Measurements from ENCODE around the gene CDX2. TPM values are rescaled to one million over a fixed set of nuclear protein-coding genes. Genes with fewer than 3 reads are reported as not detected.
A peak's percentile ranks its signal among the peaks of the same experiment; 100 is the strongest.

CDX2 gene
- polyA plus RNA-seq, 1 donor from 2014 or later: not detected

DNA sequence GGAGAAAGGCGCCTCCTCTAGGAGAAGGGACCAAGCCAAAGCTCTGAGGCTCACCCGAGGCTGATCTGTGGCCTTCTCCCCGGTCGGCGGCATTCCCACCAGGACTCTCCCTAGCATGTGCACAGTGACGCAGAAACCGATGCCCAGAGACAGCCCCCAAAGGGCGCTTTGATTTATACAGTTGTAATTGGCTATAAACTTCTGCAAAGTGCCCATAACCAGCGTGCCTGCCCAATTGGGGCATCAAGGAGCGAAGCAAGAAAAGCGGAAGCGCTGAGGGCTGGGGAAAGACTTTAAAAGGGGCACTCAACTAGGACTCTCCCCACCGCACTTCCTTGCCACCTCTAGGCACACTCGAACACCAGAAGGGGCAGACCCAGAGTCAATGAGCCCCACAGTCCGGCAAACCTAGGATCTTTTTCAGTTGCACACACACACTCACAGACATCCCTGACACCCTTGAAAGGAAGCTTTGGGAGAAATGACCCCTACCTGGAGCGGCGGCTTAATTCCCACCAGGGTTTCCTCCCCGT lies 1.8 kb downstream of the CDX2 start:
- Histone ChIP-seq H3K9me3 (ENCODE audit: low read length) (no peaks in the 10 kb centered on the region), H3K9me2 (ENCODE audit: insufficient read depth, low read length) (no peaks in the 10 kb centered on the region), H3K27me3 (ENCODE audit: insufficient read depth, low read depth, low read length) (peaks cover 100% of the 10 kb centered on the region), H3K4me2 (ENCODE audit: low read length) (no peak overlapping the region), H2AFZ (ENCODE audit: low read depth, low read length) (no peak overlapping the region), H3F3A (ENCODE audit: insufficient read depth, low read length, poor library complexity, severe bottlenecking) (no peaks in the 10 kb centered on the region), H3K9ac (ENCODE audit: low read length) (no peak overlapping the region), H3K4me3 (ENCODE audit: low read length) (no peak overlapping the region), H3K27ac (ENCODE audit: low read length) (no peak overlapping the region), H4K20me1 (ENCODE audit: insufficient read depth) (no peaks in the 10 kb centered on the region), H3K36me3 (ENCODE audit: insufficient read depth, low read length) (no peaks in the 10 kb centered on the region), H3K79me2 (replicated peaks; ENCODE audit: insufficient read depth, low read length) (no peaks in the 10 kb centered on the region)
- TF ChIP-seq EZH2 (IDR thresholded peaks at IDR 0.05; ENCODE audit: borderline replicate concordance, insufficient read depth, low read length, poor library complexity, severe bottlenecking) (peak; percentile 16), TAF1 (IDR thresholded peaks at IDR 0.05; ENCODE audit: low read depth) (no peak), MXI1 (conservative IDR thresholded peaks at IDR 0.05; ENCODE audit: poor library complexity, severe bottlenecking) (no peak), SMC3 (conservative IDR thresholded peaks at IDR 0.05; ENCODE audit: poor library complexity) (no peak), POLR2AphosphoS5 (IDR thresholded peaks at IDR 0.05) (no peak), RAD21 (conservative IDR thresholded peaks at IDR 0.05) (no peak), EP300 (conservative IDR thresholded peaks at IDR 0.05; ENCODE audit: poor library complexity, severe bottlenecking) (no peak)
- TF ChIP-seq, protein P1, sequence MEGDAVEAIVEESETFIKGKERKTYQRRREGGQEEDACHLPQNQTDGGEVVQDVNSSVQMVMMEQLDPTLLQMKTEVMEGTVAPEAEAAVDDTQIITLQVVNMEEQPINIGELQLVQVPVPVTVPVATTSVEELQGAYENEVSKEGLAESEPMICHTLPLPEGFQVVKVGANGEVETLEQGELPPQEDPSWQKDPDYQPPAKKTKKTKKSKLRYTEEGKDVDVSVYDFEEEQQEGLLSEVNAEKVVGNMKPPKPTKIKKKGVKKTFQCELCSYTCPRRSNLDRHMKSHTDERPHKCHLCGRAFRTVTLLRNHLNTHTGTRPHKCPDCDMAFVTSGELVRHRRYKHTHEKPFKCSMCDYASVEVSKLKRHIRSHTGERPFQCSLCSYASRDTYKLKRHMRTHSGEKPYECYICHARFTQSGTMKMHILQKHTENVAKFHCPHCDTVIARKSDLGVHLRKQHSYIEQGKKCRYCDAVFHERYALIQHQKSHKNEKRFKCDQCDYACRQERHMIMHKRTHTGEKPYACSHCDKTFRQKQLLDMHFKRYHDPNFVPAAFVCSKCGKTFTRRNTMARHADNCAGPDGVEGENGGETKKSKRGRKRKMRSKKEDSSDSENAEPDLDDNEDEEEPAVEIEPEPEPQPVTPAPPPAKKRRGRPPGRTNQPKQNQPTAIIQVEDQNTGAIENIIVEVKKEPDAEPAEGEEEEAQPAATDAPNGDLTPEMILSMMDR (IDR thresholded peaks at IDR 0.05; ENCODE audit: poor library complexity, severe bottlenecking): no peak
- TF ChIP-seq, protein P2, sequence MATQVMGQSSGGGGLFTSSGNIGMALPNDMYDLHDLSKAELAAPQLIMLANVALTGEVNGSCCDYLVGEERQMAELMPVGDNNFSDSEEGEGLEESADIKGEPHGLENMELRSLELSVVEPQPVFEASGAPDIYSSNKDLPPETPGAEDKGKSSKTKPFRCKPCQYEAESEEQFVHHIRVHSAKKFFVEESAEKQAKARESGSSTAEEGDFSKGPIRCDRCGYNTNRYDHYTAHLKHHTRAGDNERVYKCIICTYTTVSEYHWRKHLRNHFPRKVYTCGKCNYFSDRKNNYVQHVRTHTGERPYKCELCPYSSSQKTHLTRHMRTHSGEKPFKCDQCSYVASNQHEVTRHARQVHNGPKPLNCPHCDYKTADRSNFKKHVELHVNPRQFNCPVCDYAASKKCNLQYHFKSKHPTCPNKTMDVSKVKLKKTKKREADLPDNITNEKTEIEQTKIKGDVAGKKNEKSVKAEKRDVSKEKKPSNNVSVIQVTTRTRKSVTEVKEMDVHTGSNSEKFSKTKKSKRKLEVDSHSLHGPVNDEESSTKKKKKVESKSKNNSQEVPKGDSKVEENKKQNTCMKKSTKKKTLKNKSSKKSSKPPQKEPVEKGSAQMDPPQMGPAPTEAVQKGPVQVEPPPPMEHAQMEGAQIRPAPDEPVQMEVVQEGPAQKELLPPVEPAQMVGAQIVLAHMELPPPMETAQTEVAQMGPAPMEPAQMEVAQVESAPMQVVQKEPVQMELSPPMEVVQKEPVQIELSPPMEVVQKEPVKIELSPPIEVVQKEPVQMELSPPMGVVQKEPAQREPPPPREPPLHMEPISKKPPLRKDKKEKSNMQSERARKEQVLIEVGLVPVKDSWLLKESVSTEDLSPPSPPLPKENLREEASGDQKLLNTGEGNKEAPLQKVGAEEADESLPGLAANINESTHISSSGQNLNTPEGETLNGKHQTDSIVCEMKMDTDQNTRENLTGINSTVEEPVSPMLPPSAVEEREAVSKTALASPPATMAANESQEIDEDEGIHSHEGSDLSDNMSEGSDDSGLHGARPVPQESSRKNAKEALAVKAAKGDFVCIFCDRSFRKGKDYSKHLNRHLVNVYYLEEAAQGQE (IDR thresholded peaks at IDR 0.05; ENCODE audit: borderline replicate concordance): no peak

DNA sequence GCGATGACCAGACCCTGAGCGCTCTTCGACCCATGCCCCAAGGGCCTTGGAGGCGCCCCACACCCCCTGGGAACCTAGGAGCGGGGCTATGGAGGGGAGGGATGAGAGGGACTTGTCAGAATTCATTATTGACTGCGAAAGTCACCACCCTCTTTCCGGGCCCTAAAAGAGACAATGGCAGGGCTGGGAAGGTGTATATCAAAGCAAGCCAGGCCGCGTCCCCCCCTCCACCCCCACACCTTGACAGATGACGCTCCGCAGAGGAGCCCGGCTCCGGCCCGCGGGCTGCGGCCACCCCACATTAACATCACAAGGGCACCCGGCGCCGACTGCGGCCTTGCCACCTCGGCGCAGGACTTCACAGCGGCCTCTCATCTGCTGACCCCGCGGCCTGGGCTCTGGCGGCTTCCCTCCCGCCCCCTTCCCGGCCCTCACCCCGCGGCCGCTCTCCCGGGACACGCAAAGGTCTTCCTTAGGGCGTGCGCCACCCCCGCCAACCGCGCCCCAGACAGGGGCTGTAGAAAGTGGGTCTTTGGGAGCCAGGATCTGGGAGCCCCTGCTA lies 2.4 kb downstream of the CDX2 start:
- no peak overlapping the region for H2AFZ ChIP-seq (ENCODE audit: low read depth, low read length)
- H3K27ac ChIP-seq (ENCODE audit: low read length): no peak overlapping the region
- peak; percentile 80 for TF ChIP-seq EZH2 (IDR thresholded peaks at IDR 0.05; ENCODE audit: borderline replicate concordance, insufficient read depth, low read length, poor library complexity, severe bottlenecking)
- no peak for TF ChIP-seq POLR2AphosphoS5 (IDR thresholded peaks at IDR 0.05)
- no peaks in the 10 kb centered on the region for H3K9me3 ChIP-seq (ENCODE audit: low read length)
- H3K36me3 ChIP-seq (ENCODE audit: insufficient read depth, low read length): no peaks in the 10 kb centered on the region
- H3F3A ChIP-seq (ENCODE audit: insufficient read depth, low read length, poor library complexity, severe bottlenecking): no peaks in the 10 kb centered on the region
- H3K79me2 ChIP-seq (replicated peaks; ENCODE audit: insufficient read depth, low read length): no peaks in the 10 kb centered on the region
- no peaks in the 10 kb centered on the region for H4K20me1 ChIP-seq (ENCODE audit: insufficient read depth)
- no peak overlapping the region for H3K4me3 ChIP-seq (ENCODE audit: low read length)
- peaks cover 100% of the 10 kb centered on the region for H3K27me3 ChIP-seq (ENCODE audit: insufficient read depth, low read depth, low read length)
- H3K9me2 ChIP-seq (ENCODE audit: insufficient read depth, low read length): no peaks in the 10 kb centered on the region
- H3K9ac ChIP-seq (ENCODE audit: low read length): no peak overlapping the region
- no peak overlapping the region for H3K4me2 ChIP-seq (ENCODE audit: low read length)

All from neural cell (in vitro differentiated cells).